Mesothelial cell of epicardium (in vitro differentiated cells): ENCODE data around the gene NGRN. TPM values are rescaled to one million over a fixed set of nuclear protein-coding genes. Genes with fewer than 3 reads are reported as not detected.
"Not testable (repeated sequence)": the region's sequence is repeated elsewhere in the genome, so short reads cannot be mapped to it uniquely, and the experiment has no call there.

Source experiments
- DNase-seq, 2 experiments: peaks; one replicate each; pipeline ENCODE4 v3.0.0; 2021; ENCODE audit warnings: low spot score in 2 of 2; ENCODE audit not compliant: unreplicated experiment in 2 of 2
- H3K27ac Mint-ChIP-seq: 2 replicates; pipeline ENCODE4 v1.8.0; 2021; ENCODE audit warnings: mixed read lengths
- H3K27me3 Mint-ChIP-seq: 2 replicates; pipeline ENCODE4 v1.8.0; 2021; ENCODE audit warnings: low read depth, mixed read lengths
- H3K36me3 Mint-ChIP-seq: 2 replicates; pipeline ENCODE4 v1.8.0; 2021; ENCODE audit warnings: mixed read lengths
- H3K4me1 Mint-ChIP-seq: 2 replicates; pipeline ENCODE4 v1.8.0; 2021; ENCODE audit warnings: mixed read lengths
- H3K4me3 Mint-ChIP-seq: 2 replicates; pipeline ENCODE4 v1.8.0; 2021; ENCODE audit warnings: mild to moderate bottlenecking, moderate library complexity, mixed read lengths
- H3K9me3 Mint-ChIP-seq: 2 replicates; pipeline ENCODE4 v1.8.0; 2021; ENCODE audit warnings: mixed read lengths
- total RNA-seq: library from RNA; stranded (reverse); gene quantifications from 3 replicates; pipeline ENCODE4 v1.2.1, GENCODE V29; 2021
- TF ChIP-seq, protein P1 (sequence below): fragments of 200-600 bp; sonication (generic); IDR thresholded peaks from one replicate; pipeline ENCODE4 v1.5.0; 2021; ENCODE audit warnings: antibody characterized with exemption; ENCODE audit not compliant: unreplicated experiment

NGRN gene
- total RNA-seq, 1 donor from 2014 or later: 93.4 TPM

- Mint-ChIP-seq H3K9me3 (no peaks in the 10 kb centered on the region), H3K27me3 (peaks cover 5% of the 10 kb centered on the region), H3K27ac (no peak overlapping the region), H3K36me3 (no peaks in the 10 kb centered on the region), H3K4me3 (no peak overlapping the region), H3K4me1 (no peaks in the 10 kb centered on the region)
- DNase-seq: no peak
- TF ChIP-seq, protein P1, sequence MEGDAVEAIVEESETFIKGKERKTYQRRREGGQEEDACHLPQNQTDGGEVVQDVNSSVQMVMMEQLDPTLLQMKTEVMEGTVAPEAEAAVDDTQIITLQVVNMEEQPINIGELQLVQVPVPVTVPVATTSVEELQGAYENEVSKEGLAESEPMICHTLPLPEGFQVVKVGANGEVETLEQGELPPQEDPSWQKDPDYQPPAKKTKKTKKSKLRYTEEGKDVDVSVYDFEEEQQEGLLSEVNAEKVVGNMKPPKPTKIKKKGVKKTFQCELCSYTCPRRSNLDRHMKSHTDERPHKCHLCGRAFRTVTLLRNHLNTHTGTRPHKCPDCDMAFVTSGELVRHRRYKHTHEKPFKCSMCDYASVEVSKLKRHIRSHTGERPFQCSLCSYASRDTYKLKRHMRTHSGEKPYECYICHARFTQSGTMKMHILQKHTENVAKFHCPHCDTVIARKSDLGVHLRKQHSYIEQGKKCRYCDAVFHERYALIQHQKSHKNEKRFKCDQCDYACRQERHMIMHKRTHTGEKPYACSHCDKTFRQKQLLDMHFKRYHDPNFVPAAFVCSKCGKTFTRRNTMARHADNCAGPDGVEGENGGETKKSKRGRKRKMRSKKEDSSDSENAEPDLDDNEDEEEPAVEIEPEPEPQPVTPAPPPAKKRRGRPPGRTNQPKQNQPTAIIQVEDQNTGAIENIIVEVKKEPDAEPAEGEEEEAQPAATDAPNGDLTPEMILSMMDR: no peak
These were observed 7.7 kb upstream of the NGRN start for GRCh38 chr15:90257776-90258175.

DNA sequence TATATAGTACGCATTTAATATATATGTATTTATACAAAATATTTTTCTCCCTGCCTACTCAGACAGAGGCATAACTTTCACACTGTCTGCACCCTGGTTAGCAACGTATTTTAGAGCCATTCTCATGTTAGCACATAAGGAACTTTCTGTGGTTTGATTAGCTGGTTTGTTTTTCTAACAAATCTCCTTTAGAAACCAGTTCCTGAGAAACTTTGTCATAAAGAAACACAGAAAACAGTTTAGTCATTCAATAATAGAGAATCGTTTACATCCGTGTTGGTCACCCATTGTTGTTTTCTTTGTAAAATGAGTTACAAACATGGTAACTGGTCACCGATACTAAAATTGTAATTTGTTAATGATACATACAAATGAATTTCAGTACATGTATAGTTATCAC is 5.9 kb upstream of the NGRN start:
- H3K27me3 Mint-ChIP-seq: peaks cover 5% of the 10 kb centered on the region

GRCh38 chr15:90260731-90261130 is 4.7 kb upstream of the NGRN start:
- not testable (repeated sequence) for H3K27ac Mint-ChIP-seq, H3K27me3 Mint-ChIP-seq, H3K9me3 Mint-ChIP-seq, DNase-seq, H3K4me1 Mint-ChIP-seq, H3K4me3 Mint-ChIP-seq, H3K36me3 Mint-ChIP-seq

More for the DNA sequence above, 5.9 kb upstream of the NGRN start:
- Mint-ChIP-seq H3K4me3 (no peak overlapping the region), H3K27ac (no peak overlapping the region), H3K36me3 (no peaks in the 10 kb centered on the region), H3K9me3 (no peaks in the 10 kb centered on the region), H3K4me1 (peaks cover 3% of the 10 kb centered on the region)
- TF ChIP-seq, protein P1: no peak
- no peak for DNase-seq

DNA sequence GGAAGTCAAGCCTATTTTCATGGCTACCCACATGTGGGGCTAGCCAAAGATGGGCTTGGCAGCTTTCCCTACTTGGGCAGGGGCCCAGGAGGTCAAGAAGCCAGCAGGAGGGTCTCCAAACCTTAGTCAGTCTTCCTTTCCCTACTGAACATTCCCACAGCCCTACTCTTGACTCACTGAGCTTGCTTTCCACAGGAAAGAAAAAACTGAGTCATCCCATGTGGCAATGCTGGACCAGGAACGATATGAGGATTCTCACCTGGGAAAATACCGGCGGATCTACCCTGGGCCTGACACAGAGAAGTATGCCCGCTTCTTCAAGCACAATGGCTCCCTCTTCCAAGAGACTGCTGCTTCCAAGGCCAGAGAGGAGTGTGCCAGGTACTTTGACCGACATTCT is 3.7 kb upstream of the NGRN start:
- no peak for DNase-seq
- Mint-ChIP-seq H3K27me3 (no peaks in the 10 kb centered on the region), H3K27ac (no peak overlapping the region)

GRCh38 chr15:90262426-90262825 is 3.0 kb upstream of the NGRN start:
- no peaks in the 10 kb centered on the region for H3K27me3 Mint-ChIP-seq
- H3K36me3 Mint-ChIP-seq: no peaks in the 10 kb centered on the region
- H3K27ac Mint-ChIP-seq: no peak overlapping the region
- TF ChIP-seq, protein P1: no peak
- no peak overlapping the region for H3K4me3 Mint-ChIP-seq
- no peak for DNase-seq
- no peaks in the 10 kb centered on the region for H3K9me3 Mint-ChIP-seq
- H3K4me1 Mint-ChIP-seq: peaks cover 23% of the 10 kb centered on the region

More for the DNA sequence above, 3.7 kb upstream of the NGRN start:
- no peaks in the 10 kb centered on the region for H3K36me3 Mint-ChIP-seq
- TF ChIP-seq, protein P1: no peak
- H3K9me3 Mint-ChIP-seq: no peaks in the 10 kb centered on the region
- peaks cover 18% of the 10 kb centered on the region for H3K4me1 Mint-ChIP-seq
- no peak overlapping the region for H3K4me3 Mint-ChIP-seq

- H3K9me3 Mint-ChIP-seq: no peaks in the 10 kb centered on the region
- H3K36me3 Mint-ChIP-seq: peaks cover 9% of the 10 kb centered on the region
- TF ChIP-seq, protein P1: no peak
- peaks cover 37% of the 10 kb centered on the region for H3K4me1 Mint-ChIP-seq
- DNase-seq: no peak
- H3K27me3 Mint-ChIP-seq: no peaks in the 10 kb centered on the region
- H3K4me3 Mint-ChIP-seq: peak overlapping the region; percentile 96
- H3K27ac Mint-ChIP-seq: peak overlapping the region; percentile 99
These were observed 801 bp upstream of the NGRN start for GRCh38 chr15:90264671-90265070.
